Stimulated activated CD8-positive, alpha-beta memory T cell treated with anti-CD3 and anti-CD28 coated beads, Interleukin-2, amount 100 ng/mL, for 1 hour (primary cell): ENCODE measurements around the gene PDE6H.
A peak's percentile ranks its signal among the peaks of the same experiment; 100 is the strongest.

Experiments used
- DNase-seq, 2 donors: peaks; one replicate each; pipeline ENCODE4 v3.0.0-alpha.2; 2020; ENCODE audit warnings: low read depth in 2 of 2

Gene PDE6H

GRCh38 chr12:14951851-14952250 lies 21.0 kb upstream of the PDE6H start:
- DNase-seq = no peak

GRCh38 chr12:14952299-14952921 lies 20.4 kb upstream of the PDE6H start:
- DNase-seq = no peak

- DNase-seq = no peak
Observed at GRCh38 chr12:14953752-14954151, 19.1 kb upstream of the PDE6H start.

GRCh38 chr12:14954269-14954668 lies 18.6 kb upstream of the PDE6H start:
- DNase-seq = no peak

- no peak for DNase-seq
Observed at GRCh38 chr12:14956024-14956891, 16.6 kb upstream of the PDE6H start.

- no peak for DNase-seq
Observed at GRCh38 chr12:14956905-14957304, 15.9 kb upstream of the PDE6H start.

- no peak for DNase-seq
Observed at GRCh38 chr12:14957551-14958168, 15.2 kb upstream of the PDE6H start.

- no peak for DNase-seq
Observed at GRCh38 chr12:14958361-14959125, 14.3 kb upstream of the PDE6H start.

GRCh38 chr12:14959126-14959440 lies 13.8 kb upstream of the PDE6H start:
- no peak for DNase-seq

GRCh38 chr12:14959463-14959862 lies 13.4 kb upstream of the PDE6H start:
- DNase-seq = no peak

GRCh38 chr12:14959916-14960496 lies 12.8 kb upstream of the PDE6H start:
- DNase-seq = no peak

- DNase-seq = no peak
Observed at GRCh38 chr12:14960548-14961465, 12.0 kb upstream of the PDE6H start.

GRCh38 chr12:14961466-14962152 lies 11.2 kb upstream of the PDE6H start, which contains the start of gene ARHGDIB:
Gene ARHGDIB, minus strand, starts transcription at chr12:14961601. Its CDS starts 10,889 bp downstream, at chr12:14950712.
- DNase-seq = peak; percentile 49 to 57

- no peak for DNase-seq
Observed at GRCh38 chr12:14962153-14962539, 10.7 kb upstream of the PDE6H start.

GRCh38 chr12:14962797-14963196 lies 10.0 kb upstream of the PDE6H start:
- DNase-seq = no peak

- no peak for DNase-seq
Observed at GRCh38 chr12:14963520-14963919, 9.3 kb upstream of the PDE6H start.

GRCh38 chr12:14964406-14964805 lies 8.4 kb upstream of the PDE6H start:
- no peak for DNase-seq

- DNase-seq = no peak
Observed at GRCh38 chr12:14965221-14965620, 7.6 kb upstream of the PDE6H start.

GRCh38 chr12:14968478-14968877 lies 4.4 kb upstream of the PDE6H start:
- no peak for DNase-seq

GRCh38 chr12:14970473-14970872 lies 2.4 kb upstream of the PDE6H start:
- DNase-seq = no peak
